Activated CD4-positive, alpha-beta memory T cell treated with anti-CD3 and anti-CD28 coated beads for 36 hours (primary cell): ENCODE data around the gene MED13L. TPM values are rescaled to one million over a fixed set of nuclear protein-coding genes. Genes with fewer than 3 reads are reported as not detected.
"Not testable (repeated sequence)": the region's sequence is repeated elsewhere in the genome, so short reads cannot be mapped to it uniquely, and the experiment has no call there.

Source experiments
- CTCF ChIA-PET: fragments of 350-600 bp; sonication (Branson Sonifier 250); formaldehyde crosslinking; loops from one replicate; lab custom pipeline; 2021; ENCODE audit warnings: antibody characterized with exemption, inconsistent platforms; lab: Charles Lee
- POLR2A ChIA-PET: fragments of 350-600 bp; sonication (Branson Sonifier 250); formaldehyde crosslinking; loops from one replicate; lab custom pipeline; 2021; ENCODE audit warnings: antibody characterized with exemption; lab: Charles Lee
- DNase-seq: peaks from one replicate; pipeline ENCODE4 v3.0.0-alpha.2; 2020
- H3K27ac Mint-ChIP-seq: one replicate; pipeline ENCODE4 v1.8.0; 2021; ENCODE audit warnings: mixed read lengths
- H3K27me3 Mint-ChIP-seq: one replicate; pipeline ENCODE4 v1.8.0; 2021; ENCODE audit warnings: mixed read lengths
- H3K36me3 Mint-ChIP-seq: one replicate; pipeline ENCODE4 v1.8.0; 2021; ENCODE audit warnings: mixed read lengths
- H3K4me1 Mint-ChIP-seq: one replicate; pipeline ENCODE4 v1.8.0; 2021; ENCODE audit warnings: low read depth, mixed read lengths
- H3K4me3 Mint-ChIP-seq: one replicate; pipeline ENCODE4 v1.8.0; 2021; ENCODE audit warnings: mild to moderate bottlenecking, mixed read lengths
- H3K9me3 Mint-ChIP-seq: one replicate; pipeline ENCODE4 v1.8.0; 2021; ENCODE audit warnings: mixed read lengths
- intact Hi-C: fragments of 100-400 bp; cut with micrococcal nuclease; formaldehyde crosslinking; loops from one replicate; pipeline ENCODE4 v1.15.1; 2023
- total RNA-seq, 2 experiments: library from RNA; stranded (reverse); gene quantifications; one replicate each; pipeline ENCODE4 v1.2.3, GENCODE V29; 2021

MED13L gene
- total RNA-seq, 2 experiments from 2014 or later = 37.7 to 41.4 TPM

DNA sequence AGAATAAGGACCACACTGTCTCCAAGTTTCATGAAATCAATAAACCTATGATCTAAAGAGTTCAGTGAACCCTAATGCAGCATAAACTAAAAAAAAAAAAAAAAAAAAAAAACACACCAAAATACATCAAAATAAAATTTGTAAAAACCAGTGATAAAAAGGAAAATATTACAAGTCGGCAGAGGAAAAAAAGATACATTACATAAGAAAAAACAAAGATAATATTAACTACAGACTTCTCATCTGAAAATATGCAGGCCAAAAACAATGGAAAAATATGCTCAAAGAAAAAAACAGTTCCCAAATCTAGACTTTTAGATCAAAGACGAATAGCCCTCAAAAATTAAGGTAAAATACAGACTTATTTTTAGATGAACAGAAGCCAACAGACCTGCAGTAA is 27.6 kb downstream of the MED13L start:
- H3K27ac Mint-ChIP-seq = no peak overlapping the region
- CTCF ChIA-PET = no interaction called here
- intact Hi-C loops = no loop called here
- DNase-seq = no peak
- no peak overlapping the region for H3K4me3 Mint-ChIP-seq
- H3K27me3 Mint-ChIP-seq = no peaks in the 10 kb centered on the region
- peaks cover 25% of the 10 kb centered on the region for H3K9me3 Mint-ChIP-seq
- POLR2A ChIA-PET = no interaction called here
- H3K4me1 Mint-ChIP-seq = peaks cover 60% of the 10 kb centered on the region
- peaks cover 12% of the 10 kb centered on the region for H3K36me3 Mint-ChIP-seq

DNA sequence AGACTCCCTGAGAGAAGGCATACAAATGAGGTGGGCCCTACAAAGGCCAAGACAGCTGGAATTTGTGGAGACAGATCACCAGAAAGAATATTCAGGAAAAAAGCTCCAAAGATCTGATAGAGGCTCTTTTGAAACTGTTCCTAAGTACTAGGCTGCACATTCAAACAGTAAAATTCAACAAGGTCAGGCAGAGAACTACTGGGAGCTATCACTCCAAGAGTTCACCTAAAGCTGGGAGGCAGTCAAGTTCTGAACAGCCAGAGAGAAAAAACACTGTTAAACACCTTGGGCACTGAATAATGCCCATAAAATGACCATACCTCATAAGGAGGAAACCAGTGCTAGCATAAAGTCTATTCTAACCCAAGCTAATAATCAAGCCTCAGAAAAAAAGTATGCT is 28.6 kb downstream of the MED13L start:
- intact Hi-C loops = no loop called here
- peaks cover 25% of the 10 kb centered on the region for H3K9me3 Mint-ChIP-seq
- H3K27ac Mint-ChIP-seq = no peak overlapping the region
- peaks cover 64% of the 10 kb centered on the region for H3K4me1 Mint-ChIP-seq
- no peaks in the 10 kb centered on the region for H3K27me3 Mint-ChIP-seq
- POLR2A ChIA-PET = no interaction called here
- H3K4me3 Mint-ChIP-seq = no peak overlapping the region
- CTCF ChIA-PET = interaction anchor here (1.0 to 2.4 kb wide), 3 partner anchors 13 to 251 kb away, joined by 3 to 12 read pairs (median 4); no protein-coding TSS in a partner anchor
- H3K36me3 Mint-ChIP-seq = peaks cover 12% of the 10 kb centered on the region
- no peak for DNase-seq

DNA sequence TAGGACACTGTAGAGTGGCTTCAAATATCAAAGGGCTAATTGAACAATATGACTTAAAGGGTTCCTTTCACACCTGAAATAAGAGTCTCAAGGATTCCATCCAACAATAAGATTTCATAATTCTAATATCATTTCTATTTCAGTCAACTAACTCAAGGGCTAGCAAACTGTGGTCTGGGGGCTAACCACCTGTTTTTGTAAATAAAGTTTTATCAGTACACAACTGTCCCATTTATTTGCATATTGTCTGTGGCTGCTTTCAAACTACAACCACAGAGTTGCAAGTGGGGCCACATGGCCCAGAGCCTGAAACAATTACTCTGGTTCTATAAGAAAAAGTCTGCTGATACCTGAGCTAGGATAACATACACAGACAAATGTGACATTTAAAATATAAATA is 29.1 kb downstream of the MED13L start:
- ChIA-PET POLR2A (no interaction called here), CTCF (interaction anchor here (1.0 to 2.4 kb wide), 3 partner anchors 12 to 250 kb away, joined by 3 to 12 read pairs (median 4); no protein-coding TSS in a partner anchor)
- peaks cover 12% of the 10 kb centered on the region for H3K36me3 Mint-ChIP-seq
- no peak overlapping the region for H3K27ac Mint-ChIP-seq
- peaks cover 25% of the 10 kb centered on the region for H3K9me3 Mint-ChIP-seq
- no peak overlapping the region for H3K4me3 Mint-ChIP-seq
- peaks cover 69% of the 10 kb centered on the region for H3K4me1 Mint-ChIP-seq
- no peak for DNase-seq
- intact Hi-C loops = no loop called here
- no peaks in the 10 kb centered on the region for H3K27me3 Mint-ChIP-seq

DNA sequence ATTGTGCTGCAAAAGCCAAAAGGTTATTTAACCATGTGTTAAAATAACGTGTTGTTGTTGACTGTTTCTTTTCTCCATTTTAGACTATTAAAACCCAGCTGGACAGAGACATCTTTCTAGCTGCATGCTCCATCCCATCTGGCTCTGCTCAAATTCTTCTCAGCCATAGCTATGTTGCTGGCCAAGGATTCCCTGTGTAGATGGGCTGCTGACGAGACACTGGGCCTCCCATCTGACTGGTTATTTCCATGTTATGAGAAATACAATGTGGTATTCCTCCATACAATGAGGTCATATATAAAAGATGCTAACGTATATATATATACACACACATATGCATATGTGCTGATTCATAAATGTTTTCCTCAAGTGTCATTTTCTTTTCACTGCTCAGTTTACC is 30.1 kb downstream of the MED13L start:
- Mint-ChIP-seq H3K4me3 (no peak overlapping the region), H3K36me3 (peaks cover 10% of the 10 kb centered on the region), H3K27ac (no peak overlapping the region), H3K4me1 (peaks cover 69% of the 10 kb centered on the region), H3K27me3 (no peaks in the 10 kb centered on the region), H3K9me3 (peaks cover 18% of the 10 kb centered on the region)
- intact Hi-C loops = no loop called here
- ChIA-PET POLR2A (no interaction called here), CTCF (interaction anchor here (0.7 to 2.4 kb wide), 3 partner anchors 9 to 103 kb away, joined by 3 to 12 read pairs (median 4); no protein-coding TSS in a partner anchor)
- no peak for DNase-seq

DNA sequence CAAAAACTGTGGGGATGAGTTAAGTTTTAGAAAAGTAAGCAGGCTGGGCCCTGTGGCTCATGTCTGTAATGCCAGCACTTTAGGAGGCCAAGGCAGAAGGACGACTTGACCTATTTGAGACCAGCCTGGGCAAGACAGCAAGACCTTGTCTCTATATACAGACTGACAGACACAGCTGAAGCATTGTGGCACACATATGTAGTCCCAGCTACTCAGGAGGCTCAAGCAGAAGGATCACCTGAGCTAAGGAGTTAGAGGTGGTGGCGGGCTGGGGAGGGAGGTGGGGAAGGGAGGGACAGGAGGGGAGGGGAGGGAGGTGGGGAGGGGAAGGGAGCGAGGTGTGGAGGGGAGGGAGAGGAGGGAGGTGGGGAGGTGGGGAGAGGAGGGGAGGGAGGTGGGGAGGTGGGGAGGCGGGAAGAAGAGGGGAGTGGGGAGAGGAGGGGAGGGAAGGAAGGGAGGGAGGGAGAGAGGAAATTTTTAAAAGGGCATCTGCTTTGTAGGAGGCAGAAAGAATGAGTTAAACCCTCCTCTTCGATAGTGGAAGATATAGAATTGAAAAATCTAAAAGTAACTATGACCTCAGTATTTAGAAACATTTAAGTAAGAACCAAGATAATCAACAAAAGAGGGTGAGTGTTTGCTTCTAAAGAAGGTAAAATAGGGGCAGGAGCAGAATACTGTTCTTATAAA is 30.9 kb downstream of the MED13L start:
- H3K27me3 Mint-ChIP-seq = no peaks in the 10 kb centered on the region
- no peak overlapping the region for H3K27ac Mint-ChIP-seq
- POLR2A ChIA-PET = no interaction called here
- intact Hi-C loops = no loop called here
- CTCF ChIA-PET = interaction anchor here (0.6 to 1.1 kb wide), 2 partner anchors 9 to 441 kb away, joined by 4 read pairs; no protein-coding TSS in a partner anchor
- peaks cover 7% of the 10 kb centered on the region for H3K36me3 Mint-ChIP-seq
- peaks cover 11% of the 10 kb centered on the region for H3K9me3 Mint-ChIP-seq
- no peak overlapping the region for H3K4me3 Mint-ChIP-seq
- no peak for DNase-seq
- peaks cover 62% of the 10 kb centered on the region for H3K4me1 Mint-ChIP-seq

DNA sequence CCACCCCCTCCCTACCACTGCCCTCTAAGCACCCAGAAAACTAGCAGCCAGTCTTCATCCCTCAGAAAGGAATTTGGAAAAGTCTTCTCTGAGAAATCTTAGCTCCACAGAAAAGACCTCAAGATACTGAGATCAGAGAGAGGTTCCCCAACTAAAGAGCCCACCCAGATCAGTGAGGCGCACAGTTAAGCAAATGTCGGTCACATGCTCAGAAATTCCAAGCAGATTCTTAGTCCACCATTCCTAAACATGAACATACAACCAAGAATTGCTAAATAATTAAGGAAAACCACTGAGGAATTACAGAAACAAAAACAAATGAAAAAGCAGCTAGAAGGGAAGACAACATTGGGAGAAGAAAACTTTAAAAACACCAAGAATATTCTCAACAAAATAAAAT is 32.3 kb downstream of the MED13L start:
- H3K4me3 Mint-ChIP-seq = no peak overlapping the region
- CTCF ChIA-PET = interaction anchor here (0.6 to 1.5 kb wide), 4 partner anchors 9 to 205 kb away, joined by 4 to 7 read pairs (median 4); no protein-coding TSS in a partner anchor
- intact Hi-C loops = no loop called here

DNA sequence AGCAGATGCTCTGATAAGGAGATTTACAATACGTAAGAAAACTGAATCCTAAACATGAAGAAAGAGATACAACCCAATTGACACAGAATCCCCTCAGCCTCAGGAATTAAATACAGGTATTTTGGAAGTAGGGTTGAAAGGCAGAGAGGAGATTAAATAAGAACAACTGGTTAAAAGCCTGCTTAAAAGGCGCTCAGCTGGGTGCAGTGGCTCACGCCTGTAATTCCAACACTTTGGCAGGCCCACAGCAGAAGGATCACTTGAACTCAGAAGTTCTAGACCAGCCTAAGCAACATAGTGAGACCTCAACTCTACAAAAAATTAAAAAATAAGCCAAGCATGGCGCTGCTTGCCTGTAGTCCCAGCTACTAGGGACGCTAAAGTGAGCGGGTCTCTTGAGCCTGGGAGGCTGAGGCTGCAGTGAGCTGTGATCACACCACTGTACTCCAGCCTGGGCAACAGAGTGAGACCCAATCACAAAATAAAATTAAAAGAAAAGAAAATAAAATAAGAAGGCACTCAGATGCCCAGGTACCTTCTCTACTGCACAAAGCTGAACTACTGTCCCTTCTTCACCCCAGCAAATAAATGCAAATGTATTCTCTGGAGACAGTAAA is 32.9 kb downstream of the MED13L start:
- peaks cover 2% of the 10 kb centered on the region for H3K36me3 Mint-ChIP-seq
- ChIA-PET POLR2A (interaction anchor here (0.5 kb wide), 1 partner anchor 189 kb away, joined by 4 read pairs; no protein-coding TSS in a partner anchor), CTCF (interaction anchor here (0.6 to 1.5 kb wide), 3 partner anchors 8 to 59 kb away, joined by 3 to 5 read pairs (median 3); no protein-coding TSS in a partner anchor)
- intact Hi-C loops = no loop called here
- H3K27ac Mint-ChIP-seq = no peak overlapping the region
- H3K27me3 Mint-ChIP-seq = no peaks in the 10 kb centered on the region
- no peak for DNase-seq
- no peak overlapping the region for H3K4me3 Mint-ChIP-seq
- H3K4me1 Mint-ChIP-seq = peaks cover 67% of the 10 kb centered on the region
- H3K9me3 Mint-ChIP-seq = peaks cover 2% of the 10 kb centered on the region

More for the DNA sequence above, 32.3 kb downstream of the MED13L start:
- DNase-seq = no peak
- POLR2A ChIA-PET = no interaction called here
- Mint-ChIP-seq H3K27me3 (no peaks in the 10 kb centered on the region), H3K4me1 (peaks cover 64% of the 10 kb centered on the region), H3K9me3 (peaks cover 7% of the 10 kb centered on the region), H3K27ac (no peak overlapping the region), H3K36me3 (peaks cover 4% of the 10 kb centered on the region)

DNA sequence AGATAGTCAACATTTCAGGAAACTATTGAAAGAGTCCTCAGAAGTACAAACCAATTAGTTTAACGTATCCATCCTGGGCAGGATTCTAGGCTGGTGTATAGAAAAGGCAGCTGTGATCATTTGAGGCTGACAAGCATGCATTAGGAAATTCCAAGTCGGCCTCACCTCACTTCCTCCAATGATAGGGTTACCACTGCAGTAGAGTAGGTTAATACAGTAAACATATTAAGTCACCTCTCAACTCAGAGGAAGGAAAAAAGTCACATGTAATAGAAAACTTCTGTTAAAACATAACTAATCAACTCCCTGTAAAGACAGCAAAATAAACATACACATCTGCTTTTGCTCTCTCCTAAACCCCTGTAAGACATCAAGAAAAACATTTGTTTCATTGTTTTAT is 33.5 kb downstream of the MED13L start:
- POLR2A ChIA-PET = interaction anchor here (0.5 kb wide), 1 partner anchor 188 kb away, joined by 4 read pairs; no protein-coding TSS in a partner anchor
- Mint-ChIP-seq H3K9me3 (no peaks in the 10 kb centered on the region), H3K27me3 (no peaks in the 10 kb centered on the region), H3K4me1 (peaks cover 64% of the 10 kb centered on the region), H3K36me3 (no peaks in the 10 kb centered on the region), H3K27ac (no peak overlapping the region), H3K4me3 (no peak overlapping the region)
- intact Hi-C loops = no loop called here
- CTCF ChIA-PET = interaction anchor here (0.7 kb wide), 1 partner anchor 8 kb away, joined by 3 read pairs; no protein-coding TSS in a partner anchor
- DNase-seq = no peak

DNA sequence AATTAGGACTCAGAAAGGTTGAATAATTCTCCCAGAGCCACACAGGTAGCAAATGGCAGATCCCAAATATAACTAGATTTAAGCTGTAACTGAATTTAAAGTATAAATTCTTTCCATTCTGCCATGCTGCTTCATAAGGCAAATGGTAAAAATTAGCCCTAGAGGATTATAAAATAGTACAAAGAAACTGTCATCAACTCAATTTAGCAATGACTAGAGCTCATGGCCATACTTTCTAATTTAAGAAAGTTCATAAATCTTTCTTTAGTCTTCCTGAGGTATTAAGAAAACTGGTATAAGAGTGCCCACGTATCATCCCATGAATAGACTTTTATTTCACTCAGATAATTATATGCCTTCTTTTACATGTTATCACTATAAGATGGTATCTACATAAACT is 34.8 kb downstream of the MED13L start:
- ChIA-PET CTCF (no interaction called here), POLR2A (no interaction called here)
- Mint-ChIP-seq H3K27ac (no peak overlapping the region), H3K9me3 (no peaks in the 10 kb centered on the region), H3K36me3 (no peaks in the 10 kb centered on the region), H3K4me1 (peaks cover 55% of the 10 kb centered on the region), H3K27me3 (no peaks in the 10 kb centered on the region), H3K4me3 (no peak overlapping the region)
- intact Hi-C loops = no loop called here
- DNase-seq = no peak

DNA sequence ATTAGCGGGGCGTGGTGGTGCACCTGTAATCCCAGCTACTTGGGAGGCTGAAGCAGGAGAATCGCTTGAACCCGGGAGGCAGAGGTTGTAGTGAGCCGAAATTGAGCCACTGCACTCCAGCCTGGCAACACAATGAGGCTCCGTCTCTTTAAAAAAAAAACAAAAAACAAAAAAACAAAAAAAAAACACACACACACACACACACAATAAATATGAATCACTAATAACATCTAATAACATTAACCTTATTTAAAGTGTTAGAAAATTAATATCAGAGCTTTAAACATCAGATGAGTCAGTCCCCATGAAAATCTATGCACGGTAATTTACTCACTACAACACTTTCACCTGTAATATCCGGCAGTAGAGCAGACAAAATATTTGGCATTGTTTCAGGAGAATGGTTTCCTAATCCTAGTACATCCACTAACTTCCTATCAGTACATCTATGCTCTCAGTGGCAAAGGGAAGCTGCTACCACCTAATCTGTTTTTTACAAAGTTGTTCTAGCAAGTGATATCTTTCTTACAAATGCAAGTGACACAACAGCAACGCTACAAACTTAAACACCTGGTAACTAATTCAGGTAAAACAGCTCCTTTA is 36.2 kb downstream of the MED13L start:
- intact Hi-C loops = no loop called here
- Mint-ChIP-seq H3K4me1 (peaks cover 57% of the 10 kb centered on the region), H3K27ac (no peak overlapping the region), H3K27me3 (no peaks in the 10 kb centered on the region), H3K4me3 (no peak overlapping the region), H3K36me3 (peaks cover 1% of the 10 kb centered on the region), H3K9me3 (no peaks in the 10 kb centered on the region)
- DNase-seq = no peak
- POLR2A ChIA-PET = no interaction called here
- CTCF ChIA-PET = interaction anchor here (1.0 kb wide), 1 partner anchor 169 kb away, joined by 3 read pairs; no protein-coding TSS in a partner anchor

DNA sequence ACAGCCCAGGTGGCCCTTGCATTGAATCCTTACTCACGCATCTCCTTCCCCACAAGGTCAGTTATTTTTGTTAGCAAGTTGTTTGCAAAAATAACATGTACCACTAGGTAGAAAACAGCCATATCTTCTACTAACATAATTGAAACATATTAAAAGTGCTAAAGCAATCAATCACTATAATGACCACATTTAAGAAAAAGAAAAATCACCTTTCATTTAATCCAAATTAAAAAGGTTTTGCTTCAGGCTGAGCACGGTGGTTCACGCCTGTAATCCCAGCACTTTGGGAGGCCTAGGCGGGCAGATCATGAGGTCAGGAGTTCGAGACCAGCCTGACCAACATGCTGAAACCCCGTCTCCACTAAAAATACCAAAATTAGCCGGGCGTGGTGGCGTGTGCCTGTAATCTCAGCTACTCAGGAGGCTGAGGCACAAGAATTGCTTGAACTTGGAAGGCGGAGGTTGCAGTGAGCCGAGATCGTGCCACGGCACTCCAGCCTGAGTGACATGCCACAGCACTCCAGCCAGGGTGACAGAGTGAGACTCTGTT is 38.8 kb downstream of the MED13L start:
- H3K27ac Mint-ChIP-seq, H3K27me3 Mint-ChIP-seq, H3K4me3 Mint-ChIP-seq, DNase-seq, intact Hi-C loops, H3K36me3 Mint-ChIP-seq, H3K9me3 Mint-ChIP-seq, POLR2A ChIA-PET: not testable (repeated sequence)
- CTCF ChIA-PET = interaction anchor here (1.0 to 1.5 kb wide), 4 partner anchors 8 to 223 kb away, joined by 3 to 4 read pairs (median 4); no protein-coding TSS in a partner anchor
- H3K4me1 Mint-ChIP-seq = peaks cover 35% of the 10 kb centered on the region
